HG03342 (cell line): ENCODE measurements around the gene INSIG1.

Experiments
- ATAC-seq: cut with Tn5 transposase; IDR thresholded peaks from one replicate; pipeline ENCODE4 v1.9.1; 2021; ENCODE audit warnings: mild to moderate bottlenecking, moderate library complexity; ENCODE audit not compliant: unreplicated experiment

INSIG1 gene

GRCh38 chr7:155300641-155301452 lies 3.2 kb downstream of the INSIG1 start:
- ATAC-seq, result no peak

- ATAC-seq, result no peak
Measured at GRCh38 chr7:155303039-155303593, 5.4 kb downstream of the INSIG1 start.

- no peak for ATAC-seq
Measured at GRCh38 chr7:155303897-155304296, 6.2 kb downstream of the INSIG1 start.

GRCh38 chr7:155305231-155305904 lies 7.7 kb downstream of the INSIG1 start:
- no peak for ATAC-seq

GRCh38 chr7:155306673-155307470 lies 9.2 kb downstream of the INSIG1 start:
- no peak for ATAC-seq

GRCh38 chr7:155308330-155309020 lies 10.8 kb downstream of the INSIG1 start:
- no peak for ATAC-seq

GRCh38 chr7:155309021-155309338 lies 11.3 kb downstream of the INSIG1 start:
- no peak for ATAC-seq

- no peak for ATAC-seq
Measured at GRCh38 chr7:155310425-155311114, 12.9 kb downstream of the INSIG1 start.

GRCh38 chr7:155311826-155312537 lies 14.3 kb downstream of the INSIG1 start:
- no peak for ATAC-seq

GRCh38 chr7:155312633-155313032 lies 15.0 kb downstream of the INSIG1 start:
- no peak for ATAC-seq

- no peak for ATAC-seq
Measured at GRCh38 chr7:155313096-155313495, 15.4 kb downstream of the INSIG1 start.

GRCh38 chr7:155315977-155316376 lies 18.3 kb downstream of the INSIG1 start:
- ATAC-seq, result no peak

GRCh38 chr7:155316427-155317113 lies 18.9 kb downstream of the INSIG1 start:
- ATAC-seq, result no peak

GRCh38 chr7:155317114-155317434 lies 19.4 kb downstream of the INSIG1 start:
- ATAC-seq, result no peak

- no peak for ATAC-seq
Measured at GRCh38 chr7:155318245-155318644, 20.6 kb downstream of the INSIG1 start.

GRCh38 chr7:155322530-155322929 lies 24.9 kb downstream of the INSIG1 start:
- no peak for ATAC-seq

GRCh38 chr7:155323001-155323638 lies 25.4 kb downstream of the INSIG1 start:
- ATAC-seq, result no peak

- ATAC-seq, result no peak
Measured at GRCh38 chr7:155324012-155324917, 26.6 kb downstream of the INSIG1 start.
